ENCODE measurements around the gene LTB4R2.

DNA sequence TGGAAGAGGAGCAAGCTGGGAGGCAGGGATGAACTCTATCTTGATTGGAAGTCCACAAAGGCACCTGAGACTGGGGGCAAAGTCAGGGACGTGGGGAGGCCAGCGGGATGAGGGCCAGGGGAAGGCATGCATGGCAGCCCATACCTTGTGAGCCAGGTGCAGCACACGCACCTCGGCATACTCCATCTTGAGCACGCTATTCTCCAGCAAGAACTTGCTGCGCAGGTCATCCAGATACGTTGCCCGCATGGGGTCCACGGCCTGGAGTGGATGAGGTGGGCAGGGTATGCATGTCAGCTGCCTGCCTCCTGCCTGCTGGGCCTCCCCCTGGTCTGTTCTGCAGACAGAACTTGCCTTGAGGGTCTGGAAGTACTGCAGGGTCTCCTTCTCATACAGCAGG is 42.4 kb upstream of the LTB4R2 start:
- TF ChIP-seq, protein P1, sequence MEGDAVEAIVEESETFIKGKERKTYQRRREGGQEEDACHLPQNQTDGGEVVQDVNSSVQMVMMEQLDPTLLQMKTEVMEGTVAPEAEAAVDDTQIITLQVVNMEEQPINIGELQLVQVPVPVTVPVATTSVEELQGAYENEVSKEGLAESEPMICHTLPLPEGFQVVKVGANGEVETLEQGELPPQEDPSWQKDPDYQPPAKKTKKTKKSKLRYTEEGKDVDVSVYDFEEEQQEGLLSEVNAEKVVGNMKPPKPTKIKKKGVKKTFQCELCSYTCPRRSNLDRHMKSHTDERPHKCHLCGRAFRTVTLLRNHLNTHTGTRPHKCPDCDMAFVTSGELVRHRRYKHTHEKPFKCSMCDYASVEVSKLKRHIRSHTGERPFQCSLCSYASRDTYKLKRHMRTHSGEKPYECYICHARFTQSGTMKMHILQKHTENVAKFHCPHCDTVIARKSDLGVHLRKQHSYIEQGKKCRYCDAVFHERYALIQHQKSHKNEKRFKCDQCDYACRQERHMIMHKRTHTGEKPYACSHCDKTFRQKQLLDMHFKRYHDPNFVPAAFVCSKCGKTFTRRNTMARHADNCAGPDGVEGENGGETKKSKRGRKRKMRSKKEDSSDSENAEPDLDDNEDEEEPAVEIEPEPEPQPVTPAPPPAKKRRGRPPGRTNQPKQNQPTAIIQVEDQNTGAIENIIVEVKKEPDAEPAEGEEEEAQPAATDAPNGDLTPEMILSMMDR (IDR thresholded peaks at IDR 0.05; ENCODE audit: low read length), result no peak
- no peak for TF ChIP-seq EZH2 (IDR thresholded peaks at IDR 0.05; ENCODE audit: borderline replicate concordance, low read length)

All from OCI-LY1 (cell line).